Measurements from ENCODE around the gene DDIT3.
A peak's percentile ranks its signal among the peaks of the same experiment; 100 is the strongest.

Gene DDIT3

GRCh38 chr12:57545809-57546437 is 25.6 kb upstream of the DDIT3 start:
- peak overlapping the region; percentile 67 for H3K27ac ChIP-seq (ENCODE audit: poor library complexity, severe bottlenecking)
- H3K27me3 ChIP-seq (ENCODE audit: insufficient read depth, poor library complexity, severe bottlenecking): no peaks in the 10 kb centered on the region
- peaks cover 35% of the 10 kb centered on the region for H3K36me3 ChIP-seq (ENCODE audit: low read depth)
- H3K9me3 ChIP-seq (ENCODE audit: severe bottlenecking): no peaks in the 10 kb centered on the region
- H3K4me3 ChIP-seq (ENCODE audit: severe bottlenecking): peak overlapping the region; percentile 98
- peak; percentile 49 for ATAC-seq (ENCODE audit: low read depth)
- H3K4me1 ChIP-seq (ENCODE audit: insufficient read depth, poor library complexity, severe bottlenecking): peaks cover 8% of the 10 kb centered on the region
- DNase-seq (ENCODE audit: low spot score): no peak
- TF ChIP-seq, protein P1, sequence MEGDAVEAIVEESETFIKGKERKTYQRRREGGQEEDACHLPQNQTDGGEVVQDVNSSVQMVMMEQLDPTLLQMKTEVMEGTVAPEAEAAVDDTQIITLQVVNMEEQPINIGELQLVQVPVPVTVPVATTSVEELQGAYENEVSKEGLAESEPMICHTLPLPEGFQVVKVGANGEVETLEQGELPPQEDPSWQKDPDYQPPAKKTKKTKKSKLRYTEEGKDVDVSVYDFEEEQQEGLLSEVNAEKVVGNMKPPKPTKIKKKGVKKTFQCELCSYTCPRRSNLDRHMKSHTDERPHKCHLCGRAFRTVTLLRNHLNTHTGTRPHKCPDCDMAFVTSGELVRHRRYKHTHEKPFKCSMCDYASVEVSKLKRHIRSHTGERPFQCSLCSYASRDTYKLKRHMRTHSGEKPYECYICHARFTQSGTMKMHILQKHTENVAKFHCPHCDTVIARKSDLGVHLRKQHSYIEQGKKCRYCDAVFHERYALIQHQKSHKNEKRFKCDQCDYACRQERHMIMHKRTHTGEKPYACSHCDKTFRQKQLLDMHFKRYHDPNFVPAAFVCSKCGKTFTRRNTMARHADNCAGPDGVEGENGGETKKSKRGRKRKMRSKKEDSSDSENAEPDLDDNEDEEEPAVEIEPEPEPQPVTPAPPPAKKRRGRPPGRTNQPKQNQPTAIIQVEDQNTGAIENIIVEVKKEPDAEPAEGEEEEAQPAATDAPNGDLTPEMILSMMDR (IDR thresholded peaks at IDR 0.05; ENCODE audit: poor library complexity, severe bottlenecking): no peak

DNA sequence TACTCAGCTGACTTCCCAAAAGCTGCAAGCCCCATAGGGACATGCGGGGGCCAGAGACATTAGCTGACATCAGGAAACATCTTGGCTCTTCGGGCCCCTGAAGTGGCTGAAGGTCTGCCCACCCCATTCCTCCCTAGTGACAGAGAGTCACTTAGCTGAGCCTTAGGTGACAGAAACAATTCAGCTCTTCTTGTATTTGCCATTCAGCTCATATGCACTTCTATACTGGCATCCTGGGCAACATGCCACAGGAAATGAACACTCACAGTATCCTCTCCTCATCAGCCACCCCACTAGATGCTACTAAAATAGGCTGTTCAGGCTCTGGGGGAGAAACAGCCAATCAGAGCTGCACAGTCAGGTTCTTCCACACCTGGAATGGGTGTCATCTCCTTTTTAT is 23.3 kb upstream of the DDIT3 start:
- TF ChIP-seq, protein P1 (IDR thresholded peaks at IDR 0.05; ENCODE audit: poor library complexity, severe bottlenecking): no peak
- Histone ChIP-seq H3K9me3 (ENCODE audit: severe bottlenecking) (no peaks in the 10 kb centered on the region), H3K27ac (ENCODE audit: poor library complexity, severe bottlenecking) (no peak overlapping the region), H3K4me3 (ENCODE audit: severe bottlenecking) (no peak overlapping the region), H3K4me1 (ENCODE audit: insufficient read depth, poor library complexity, severe bottlenecking) (peaks cover 8% of the 10 kb centered on the region), H3K27me3 (ENCODE audit: insufficient read depth, poor library complexity, severe bottlenecking) (no peaks in the 10 kb centered on the region), H3K36me3 (ENCODE audit: low read depth) (peaks cover 40% of the 10 kb centered on the region)
- ATAC-seq (ENCODE audit: low read depth) (no peak), DNase-seq (ENCODE audit: low spot score) (no peak)

- TF ChIP-seq, protein P1 (IDR thresholded peaks at IDR 0.05; ENCODE audit: poor library complexity, severe bottlenecking): no peak
- DNase-seq (ENCODE audit: low spot score) (no peak), ATAC-seq (ENCODE audit: low read depth) (no peak)
- no peaks in the 10 kb centered on the region for H3K27me3 ChIP-seq (ENCODE audit: insufficient read depth, poor library complexity, severe bottlenecking)
- H3K4me3 ChIP-seq (ENCODE audit: severe bottlenecking): no peak overlapping the region
- H3K27ac ChIP-seq (ENCODE audit: poor library complexity, severe bottlenecking): no peak overlapping the region
- H3K4me1 ChIP-seq (ENCODE audit: insufficient read depth, poor library complexity, severe bottlenecking): peaks cover 8% of the 10 kb centered on the region
- no peaks in the 10 kb centered on the region for H3K9me3 ChIP-seq (ENCODE audit: severe bottlenecking)
- H3K36me3 ChIP-seq (ENCODE audit: low read depth): peaks cover 53% of the 10 kb centered on the region
These were observed 21.4 kb upstream of the DDIT3 start for GRCh38 chr12:57541717-57542116.

DNA sequence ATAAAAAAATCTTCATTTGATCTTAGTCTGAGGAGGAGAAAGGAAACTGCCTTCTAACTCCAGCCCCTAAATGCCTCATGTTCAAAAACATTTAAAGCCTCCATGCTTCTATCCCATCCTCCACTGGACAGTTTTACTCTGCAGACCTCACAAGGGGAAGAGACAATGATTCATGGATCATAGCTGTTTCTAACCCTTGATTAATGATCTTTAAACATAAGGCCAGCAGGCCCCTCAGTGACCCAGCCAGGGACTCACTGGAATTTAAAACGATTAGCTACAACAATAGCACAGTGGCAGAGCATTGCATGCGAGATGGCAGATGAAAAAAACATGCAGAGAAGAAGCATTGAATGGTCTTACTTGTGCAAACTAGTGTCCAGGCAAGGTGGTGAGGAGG is 20.7 kb upstream of the DDIT3 start:
- Histone ChIP-seq H3K27ac (ENCODE audit: poor library complexity, severe bottlenecking) (no peak overlapping the region), H3K36me3 (ENCODE audit: low read depth) (peaks cover 55% of the 10 kb centered on the region), H3K27me3 (ENCODE audit: insufficient read depth, poor library complexity, severe bottlenecking) (no peaks in the 10 kb centered on the region), H3K9me3 (ENCODE audit: severe bottlenecking) (no peaks in the 10 kb centered on the region), H3K4me3 (ENCODE audit: severe bottlenecking) (no peak overlapping the region), H3K4me1 (ENCODE audit: insufficient read depth, poor library complexity, severe bottlenecking) (peaks cover 7% of the 10 kb centered on the region)
- DNase-seq (ENCODE audit: low spot score) (no peak), ATAC-seq (ENCODE audit: low read depth) (no peak)
- TF ChIP-seq, protein P1 (IDR thresholded peaks at IDR 0.05; ENCODE audit: poor library complexity, severe bottlenecking): no peak

DNA sequence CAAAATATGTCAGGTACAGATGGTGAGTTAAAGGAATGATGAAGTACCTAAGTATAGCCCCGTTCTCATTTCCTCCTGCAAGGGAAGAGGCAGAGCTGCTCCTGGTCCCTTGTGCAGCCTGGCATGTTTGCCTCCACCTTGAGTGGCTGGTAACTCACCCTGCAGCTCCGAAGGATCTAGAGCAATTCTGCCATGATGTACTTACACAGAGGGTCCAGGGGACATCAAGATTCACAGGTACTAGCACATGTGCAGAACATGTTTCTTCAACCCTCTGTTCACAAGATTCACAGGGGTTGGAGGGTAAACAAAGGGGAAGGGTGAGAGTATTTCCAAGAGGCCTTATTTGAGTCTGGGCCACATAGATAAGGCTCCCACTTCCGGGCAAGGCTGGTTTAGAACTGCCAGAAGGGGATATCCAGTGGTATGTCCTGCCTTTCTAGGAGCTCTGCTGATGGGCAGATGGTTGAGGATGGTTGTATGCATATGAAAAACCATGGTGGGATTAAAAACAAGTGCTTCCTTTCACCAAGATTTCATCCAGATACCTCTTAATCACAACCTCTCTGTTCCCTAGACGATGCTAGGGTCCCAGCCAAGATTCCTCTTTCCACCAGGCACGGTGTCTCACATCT is 18.9 kb upstream of the DDIT3 start:
- no peak overlapping the region for H3K4me3 ChIP-seq (ENCODE audit: severe bottlenecking)
- DNase-seq (ENCODE audit: low spot score) (no peak), ATAC-seq (ENCODE audit: low read depth) (no peak)
- no peak overlapping the region for H3K27ac ChIP-seq (ENCODE audit: poor library complexity, severe bottlenecking)
- H3K4me1 ChIP-seq (ENCODE audit: insufficient read depth, poor library complexity, severe bottlenecking): no peaks in the 10 kb centered on the region
- H3K9me3 ChIP-seq (ENCODE audit: severe bottlenecking): no peaks in the 10 kb centered on the region
- TF ChIP-seq, protein P1 (IDR thresholded peaks at IDR 0.05; ENCODE audit: poor library complexity, severe bottlenecking): no peak
- H3K36me3 ChIP-seq (ENCODE audit: low read depth): peaks cover 58% of the 10 kb centered on the region
- H3K27me3 ChIP-seq (ENCODE audit: insufficient read depth, poor library complexity, severe bottlenecking): no peaks in the 10 kb centered on the region
